Measurements from ENCODE around the gene SPTY2D1.

SPTY2D1 gene

DNA sequence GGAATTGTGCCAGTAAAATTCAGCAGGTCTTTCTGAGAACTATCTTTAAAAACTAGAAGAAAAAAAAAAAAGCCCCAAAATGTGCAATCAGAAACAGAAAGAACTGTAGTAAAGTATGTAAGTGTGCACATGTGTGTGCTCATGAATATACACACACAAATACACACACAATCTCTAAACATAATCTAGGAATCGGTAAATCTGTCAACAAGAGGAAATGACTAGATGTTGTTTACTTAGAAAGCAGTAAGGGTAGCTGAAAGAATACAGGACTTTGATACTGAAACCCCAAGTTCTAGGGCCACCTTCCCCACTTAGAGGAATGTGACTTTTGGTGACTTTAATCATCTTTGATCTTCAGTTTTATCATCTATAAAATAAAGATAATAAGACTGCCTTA is 58.8 kb downstream of the SPTY2D1 start:
- DNase-seq (ENCODE audit: low spot score), result no peak
- TF ChIP-seq, protein P1, sequence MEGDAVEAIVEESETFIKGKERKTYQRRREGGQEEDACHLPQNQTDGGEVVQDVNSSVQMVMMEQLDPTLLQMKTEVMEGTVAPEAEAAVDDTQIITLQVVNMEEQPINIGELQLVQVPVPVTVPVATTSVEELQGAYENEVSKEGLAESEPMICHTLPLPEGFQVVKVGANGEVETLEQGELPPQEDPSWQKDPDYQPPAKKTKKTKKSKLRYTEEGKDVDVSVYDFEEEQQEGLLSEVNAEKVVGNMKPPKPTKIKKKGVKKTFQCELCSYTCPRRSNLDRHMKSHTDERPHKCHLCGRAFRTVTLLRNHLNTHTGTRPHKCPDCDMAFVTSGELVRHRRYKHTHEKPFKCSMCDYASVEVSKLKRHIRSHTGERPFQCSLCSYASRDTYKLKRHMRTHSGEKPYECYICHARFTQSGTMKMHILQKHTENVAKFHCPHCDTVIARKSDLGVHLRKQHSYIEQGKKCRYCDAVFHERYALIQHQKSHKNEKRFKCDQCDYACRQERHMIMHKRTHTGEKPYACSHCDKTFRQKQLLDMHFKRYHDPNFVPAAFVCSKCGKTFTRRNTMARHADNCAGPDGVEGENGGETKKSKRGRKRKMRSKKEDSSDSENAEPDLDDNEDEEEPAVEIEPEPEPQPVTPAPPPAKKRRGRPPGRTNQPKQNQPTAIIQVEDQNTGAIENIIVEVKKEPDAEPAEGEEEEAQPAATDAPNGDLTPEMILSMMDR (IDR thresholded peaks at IDR 0.05; ENCODE audit: extremely low read depth, missing control alignments), result no peak

DNA sequence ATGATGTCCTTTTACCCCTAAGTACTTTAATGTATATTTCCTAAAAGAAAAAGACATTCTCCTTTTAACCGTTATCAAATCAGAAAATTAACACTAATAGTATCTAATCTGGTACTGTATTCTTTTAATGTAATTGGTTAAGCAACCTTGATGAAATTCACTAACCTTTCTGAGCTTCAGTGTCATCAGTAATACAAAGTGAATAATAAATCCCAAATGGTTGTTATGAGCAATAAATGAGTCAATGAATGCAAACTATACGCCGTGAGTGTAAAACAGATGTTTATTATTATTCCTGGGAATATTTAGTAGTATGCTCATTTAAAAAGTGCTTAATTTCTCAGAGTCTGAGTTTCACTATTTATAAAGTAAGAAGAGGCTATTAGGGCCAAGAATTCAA is 67.1 kb downstream of the SPTY2D1 start:
- TF ChIP-seq, protein P1 (IDR thresholded peaks at IDR 0.05; ENCODE audit: extremely low read depth, missing control alignments), result no peak
- no peak for DNase-seq (ENCODE audit: low spot score)

DNA sequence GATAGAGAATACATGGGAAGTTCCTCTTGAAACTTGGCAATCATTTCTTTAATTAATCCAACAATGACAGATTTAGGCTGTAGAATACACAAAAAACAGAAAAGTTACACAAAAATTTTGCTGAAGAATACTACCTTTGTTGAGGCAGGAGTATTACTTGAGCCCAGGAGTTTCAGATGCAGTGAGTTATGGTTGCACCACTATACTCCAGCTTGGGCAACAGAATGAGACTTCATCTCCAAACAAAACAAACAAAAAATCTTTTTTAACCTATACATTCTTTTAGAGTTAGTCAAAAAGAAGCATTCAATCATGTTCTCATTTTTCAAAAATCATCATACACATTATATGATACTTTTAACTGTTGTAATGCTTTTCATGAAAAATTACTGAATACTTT is 67.7 kb downstream of the SPTY2D1 start:
- no peak for DNase-seq (ENCODE audit: low spot score)
- TF ChIP-seq, protein P1 (IDR thresholded peaks at IDR 0.05; ENCODE audit: extremely low read depth, missing control alignments), result no peak

DNA sequence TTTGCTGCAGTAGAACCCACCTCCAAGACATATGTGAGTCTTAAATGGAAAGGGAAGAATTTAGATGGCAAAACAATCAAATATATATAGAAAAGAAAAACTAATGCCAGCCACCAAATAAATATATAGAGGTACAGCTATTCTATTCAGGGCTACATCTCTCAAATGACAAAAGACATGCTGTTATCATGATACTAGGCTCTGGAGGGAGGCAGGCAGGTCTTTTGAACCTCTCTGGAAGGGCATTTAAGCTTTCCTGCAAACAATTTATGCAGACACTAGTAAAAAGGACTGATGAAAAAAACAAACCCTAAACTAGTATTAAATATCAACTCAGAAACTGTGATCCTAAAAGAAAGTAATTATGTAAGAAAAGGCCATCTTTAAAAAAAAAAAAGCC is 70.0 kb downstream of the SPTY2D1 start:
- TF ChIP-seq, protein P1 (IDR thresholded peaks at IDR 0.05; ENCODE audit: extremely low read depth, missing control alignments), result no peak
- DNase-seq (ENCODE audit: low spot score), result no peak

DNA sequence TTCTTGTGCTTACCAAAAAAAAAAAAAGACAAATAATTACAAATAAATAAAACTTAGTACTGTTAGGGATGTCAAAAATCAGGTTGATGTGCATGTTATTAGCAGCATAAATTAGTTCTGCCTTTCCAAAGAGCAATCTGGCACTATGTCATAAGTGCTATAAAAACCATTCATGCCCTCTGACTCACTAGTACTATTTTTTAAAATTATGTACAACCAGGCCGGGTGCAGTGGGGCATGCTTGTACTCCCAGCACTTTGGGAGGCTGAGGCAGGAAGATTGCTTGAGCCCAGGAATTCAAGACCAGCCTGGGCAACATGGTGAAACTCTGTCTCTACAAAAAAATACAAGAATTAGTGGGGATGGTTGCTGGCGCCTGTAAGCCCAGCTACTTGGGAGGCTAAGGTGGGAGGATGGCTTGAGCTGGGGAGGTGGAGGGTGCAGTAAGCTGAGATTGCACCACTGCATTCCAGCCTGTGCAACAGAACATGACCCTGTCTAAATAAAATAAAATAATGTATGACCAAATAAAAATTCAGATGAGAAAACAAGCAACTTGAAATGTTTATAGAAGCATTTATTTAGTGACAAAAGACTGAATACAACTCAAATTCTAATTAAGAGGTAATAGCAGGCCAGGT is 70.9 kb downstream of the SPTY2D1 start:
- no peak for DNase-seq (ENCODE audit: low spot score)
- TF ChIP-seq, protein P1 (IDR thresholded peaks at IDR 0.05; ENCODE audit: extremely low read depth, missing control alignments), result no peak

Measured in GM20000 (cell line).